SU-DHL-6 (cell line): ENCODE data around the gene PHGDH.

ENCODE experiments used
- H2AFZ ChIP-seq: fragments of 200-600 bp; sonication (generic); 2 replicates; pipeline ENCODE4 v1.6.1; 2014; ENCODE audit warnings: low read depth, mild to moderate bottlenecking, moderate library complexity, mixed read lengths, antibody characterized with exemption, low read length; ENCODE audit not compliant: severe bottlenecking
- H3F3A ChIP-seq: fragments of 200-600 bp; shearing (Covaris generic); 2 replicates; pipeline ENCODE4 v1.6.0; 2016; ENCODE audit warnings: antibody characterized with exemption, mild to moderate bottlenecking; ENCODE audit not compliant: insufficient read depth
- H3K27ac ChIP-seq: fragments of 200-600 bp; sonication (generic); 2 replicates; pipeline ENCODE4 v1.5.1; 2016; ENCODE audit warnings: low read depth, mild to moderate bottlenecking, low read length, moderate library complexity, mixed read lengths
- H3K27me3 ChIP-seq: fragments of 200-600 bp; sonication (generic), shearing (Covaris generic); 2 replicates; pipeline ENCODE4 v1.6.0; 2014; ENCODE audit warnings: mild to moderate bottlenecking, low read length
- H3K36me3 ChIP-seq: fragments of 200-600 bp; sonication (generic); 2 replicates; pipeline ENCODE4 v1.6.1; 2014; ENCODE audit warnings: mild to moderate bottlenecking, low read length, mixed read lengths
- H3K4me2 ChIP-seq: fragments of 300-600, 200-600 bp; shearing (Covaris generic), sonication (generic); 2 replicates; pipeline ENCODE4 v1.6.0; 2014; ENCODE audit warnings: low read length, low read depth, mild to moderate bottlenecking; ENCODE audit not compliant: poor library complexity, severe bottlenecking
- H3K4me3 ChIP-seq: fragments of 200-600 bp; sonication (generic); 2 replicates; pipeline ENCODE4 v1.5.1; 2014; ENCODE audit warnings: antibody characterized with exemption, low read length, mild to moderate bottlenecking, mixed read lengths; ENCODE audit not compliant: insufficient read depth, poor library complexity, severe bottlenecking
- H3K79me2 ChIP-seq: fragments of 200-600 bp; sonication (generic); 2 replicates; pipeline ENCODE4 v1.6.1; 2014; ENCODE audit warnings: mild to moderate bottlenecking, low read length, moderate library complexity; ENCODE audit not compliant: insufficient read depth
- H3K9ac ChIP-seq: fragments of 200-600 bp; sonication (generic); 2 replicates; pipeline ENCODE4 v1.7.0; 2014; ENCODE audit warnings: mild to moderate bottlenecking, low read length
- H3K9me2 ChIP-seq: fragments of 200-600 bp; sonication (generic); replicated peaks from 2 replicates; pipeline ENCODE4 v1.6.1; 2014; ENCODE audit warnings: low read length; ENCODE audit not compliant: insufficient read depth
- H3K9me3 ChIP-seq: fragments of 200-600 bp; sonication (generic); 2 replicates; pipeline ENCODE4 v1.6.1; 2014; ENCODE audit warnings: low read length, mixed read lengths; ENCODE audit not compliant: insufficient read depth
- H4K20me1 ChIP-seq: fragments of 200-600 bp; sonication (generic); 2 replicates; pipeline ENCODE4 v1.6.1; 2014; ENCODE audit warnings: low read depth, mild to moderate bottlenecking, antibody characterized with exemption, low read length, moderate library complexity, mixed read lengths
- CTCF ChIP-seq: fragments of 200-600 bp; sonication (generic); IDR thresholded peaks from one replicate; pipeline ENCODE4 v1.5.1; 2017; ENCODE audit warnings: antibody characterized with exemption, mild to moderate bottlenecking, low read length, moderate library complexity; ENCODE audit not compliant: insufficient read depth, poor library complexity, severe bottlenecking
- EZH2phosphoT487 ChIP-seq: fragments of 200-600 bp; sonication (generic), shearing (Covaris generic); conservative IDR thresholded peaks from 2 replicates; pipeline ENCODE4 v1.6.1; 2018; ENCODE audit warnings: mild to moderate bottlenecking, antibody characterized with exemption, low read length, moderate library complexity, mixed read lengths

The PHGDH gene

DNA sequence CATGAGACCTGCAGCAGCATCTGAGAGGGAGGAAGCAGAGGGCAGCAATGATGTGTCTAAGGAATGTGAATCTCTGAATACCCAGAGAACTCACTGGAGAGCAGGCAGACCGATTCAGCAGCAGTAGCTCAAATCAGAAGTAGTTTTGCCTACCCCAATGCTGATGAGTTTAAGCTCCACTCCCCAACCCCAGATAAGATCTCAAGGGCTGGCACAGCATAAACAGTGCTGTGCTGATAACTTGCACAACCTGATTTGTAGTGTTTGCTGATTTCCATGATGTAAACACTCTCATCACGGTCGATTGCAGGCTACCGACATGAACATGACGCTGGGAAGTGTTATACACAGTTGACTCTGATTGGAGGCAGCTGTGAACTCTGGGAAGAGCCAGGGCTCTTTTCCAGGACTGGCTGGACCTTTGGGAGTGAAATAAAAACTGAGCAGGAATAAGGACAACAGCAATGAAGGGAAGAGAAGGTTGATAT, 68.2 kb downstream of the PHGDH start:
- no peak overlapping the region for H2AFZ ChIP-seq

GRCh38 chr1:119781434-119782210, 69.9 kb downstream of the PHGDH start:
- no peaks in the 10 kb centered on the region for H3K9me3 ChIP-seq
- no peaks in the 10 kb centered on the region for H3K36me3 ChIP-seq
- no peak overlapping the region for H3K9ac ChIP-seq
- no peaks in the 10 kb centered on the region for H3F3A ChIP-seq
- no peaks in the 10 kb centered on the region for H4K20me1 ChIP-seq
- no peak overlapping the region for H2AFZ ChIP-seq
- H3K4me3 ChIP-seq, result no peak overlapping the region
- no peaks in the 10 kb centered on the region for H3K79me2 ChIP-seq
- H3K4me2 ChIP-seq, result no peak overlapping the region
- TF ChIP-seq EZH2phosphoT487, result no peak
- TF ChIP-seq CTCF, result no peak
- no peaks in the 10 kb centered on the region for H3K27me3 ChIP-seq
- H3K9me2 ChIP-seq, result no peaks in the 10 kb centered on the region
- H3K27ac ChIP-seq, result no peak overlapping the region

More for the DNA sequence above, 68.2 kb downstream of the PHGDH start:
- Histone ChIP-seq H3F3A (no peaks in the 10 kb centered on the region), H3K9me2 (no peaks in the 10 kb centered on the region), H3K9ac (no peak overlapping the region), H3K4me2 (no peak overlapping the region), H3K9me3 (no peaks in the 10 kb centered on the region), H3K27ac (no peak overlapping the region), H3K36me3 (no peaks in the 10 kb centered on the region), H4K20me1 (no peaks in the 10 kb centered on the region), H3K79me2 (no peaks in the 10 kb centered on the region), H3K4me3 (no peak overlapping the region), H3K27me3 (no peaks in the 10 kb centered on the region)
- TF ChIP-seq CTCF, result no peak
- TF ChIP-seq EZH2phosphoT487, result no peak

DNA sequence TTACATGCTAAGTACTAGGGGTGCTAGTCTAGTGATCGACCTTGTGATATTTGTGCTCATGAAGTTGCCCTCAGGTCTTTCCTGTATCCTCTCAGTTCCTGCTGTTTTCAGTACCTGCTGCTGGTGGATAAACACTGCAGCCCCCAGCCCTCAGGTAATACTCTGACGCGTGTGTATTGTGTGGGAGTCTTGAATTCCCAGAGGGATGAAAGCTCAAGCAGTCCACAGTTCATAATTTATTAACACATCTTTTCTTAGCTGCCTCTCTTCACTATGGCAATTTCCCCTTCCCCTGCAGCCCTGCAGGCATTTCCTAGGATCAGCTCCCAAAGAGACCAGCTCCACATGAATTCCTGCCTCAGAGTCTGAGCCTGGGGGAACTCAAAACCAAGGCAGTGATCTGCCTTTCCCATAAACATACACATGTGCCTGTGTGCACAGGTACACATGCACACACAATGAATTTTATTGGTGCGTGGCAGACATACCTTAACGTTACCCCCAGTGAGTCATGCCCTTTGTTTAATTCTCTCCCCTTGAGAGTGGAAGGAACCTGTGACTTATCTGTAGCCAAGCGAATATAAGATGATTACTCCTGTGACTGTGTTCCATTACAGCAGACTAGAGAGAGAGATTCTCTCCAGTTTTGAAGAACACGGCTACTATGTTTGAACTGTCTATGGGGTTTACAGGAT, 71.0 kb downstream of the PHGDH start:
- Histone ChIP-seq H3K27ac (no peak overlapping the region), H3K4me3 (no peak overlapping the region), H3K9me2 (no peaks in the 10 kb centered on the region), H3K79me2 (no peaks in the 10 kb centered on the region), H4K20me1 (no peaks in the 10 kb centered on the region), H3K27me3 (no peaks in the 10 kb centered on the region), H3K36me3 (no peaks in the 10 kb centered on the region), H3F3A (no peaks in the 10 kb centered on the region), H3K9ac (no peak overlapping the region), H3K9me3 (no peaks in the 10 kb centered on the region), H2AFZ (no peak overlapping the region), H3K4me2 (no peak overlapping the region)
- TF ChIP-seq CTCF (no peak), EZH2phosphoT487 (no peak)
